ENCODE data around the gene PSPN.

Gene PSPN

GRCh38 chr19:6421075-6422014 is 45.6 kb upstream of the PSPN start:
- H3K4me1 ChIP-seq (ENCODE audit: insufficient read depth, poor library complexity, severe bottlenecking), result peaks cover 5% of the 10 kb centered on the region
- no peak for ATAC-seq (ENCODE audit: low read depth)
- peaks cover 70% of the 10 kb centered on the region for H3K36me3 ChIP-seq (ENCODE audit: low read depth)
- no peak for TF ChIP-seq CTCF (IDR thresholded peaks at IDR 0.05; ENCODE audit: poor library complexity, severe bottlenecking)
- H3K27me3 ChIP-seq (ENCODE audit: insufficient read depth, poor library complexity, severe bottlenecking), result no peaks in the 10 kb centered on the region
- no peak overlapping the region for H3K27ac ChIP-seq (ENCODE audit: poor library complexity, severe bottlenecking)
- DNase-seq (ENCODE audit: low spot score), result no peak
- no peaks in the 10 kb centered on the region for H3K9me3 ChIP-seq (ENCODE audit: severe bottlenecking)
- no peak overlapping the region for H3K4me3 ChIP-seq (ENCODE audit: severe bottlenecking)

GRCh38 chr19:6418562-6418932 is 42.8 kb upstream of the PSPN start:
- Histone ChIP-seq H3K27ac (ENCODE audit: poor library complexity, severe bottlenecking) (no peak overlapping the region), H3K27me3 (ENCODE audit: insufficient read depth, poor library complexity, severe bottlenecking) (no peaks in the 10 kb centered on the region), H3K4me1 (ENCODE audit: insufficient read depth, poor library complexity, severe bottlenecking) (no peaks in the 10 kb centered on the region), H3K9me3 (ENCODE audit: severe bottlenecking) (no peaks in the 10 kb centered on the region), H3K36me3 (ENCODE audit: low read depth) (peaks cover 89% of the 10 kb centered on the region), H3K4me3 (ENCODE audit: severe bottlenecking) (no peak overlapping the region)
- DNase-seq (ENCODE audit: low spot score) (no peak), ATAC-seq (ENCODE audit: low read depth) (no peak)
- TF ChIP-seq CTCF (IDR thresholded peaks at IDR 0.05; ENCODE audit: poor library complexity, severe bottlenecking), result no peak

GRCh38 chr19:6417713-6418561 is 42.2 kb upstream of the PSPN start:
- H3K4me1 ChIP-seq (ENCODE audit: insufficient read depth, poor library complexity, severe bottlenecking), result no peaks in the 10 kb centered on the region
- no peaks in the 10 kb centered on the region for H3K9me3 ChIP-seq (ENCODE audit: severe bottlenecking)
- no peaks in the 10 kb centered on the region for H3K27me3 ChIP-seq (ENCODE audit: insufficient read depth, poor library complexity, severe bottlenecking)
- TF ChIP-seq CTCF (IDR thresholded peaks at IDR 0.05; ENCODE audit: poor library complexity, severe bottlenecking), result peak; percentile 21
- peaks cover 83% of the 10 kb centered on the region for H3K36me3 ChIP-seq (ENCODE audit: low read depth)
- no peak overlapping the region for H3K4me3 ChIP-seq (ENCODE audit: severe bottlenecking)
- no peak overlapping the region for H3K27ac ChIP-seq (ENCODE audit: poor library complexity, severe bottlenecking)
- DNase-seq (ENCODE audit: low spot score), result no peak
- ATAC-seq (ENCODE audit: low read depth), result no peak

- no peak overlapping the region for H3K27ac ChIP-seq (ENCODE audit: poor library complexity, severe bottlenecking)
- no peak for ATAC-seq (ENCODE audit: low read depth)
- no peaks in the 10 kb centered on the region for H3K27me3 ChIP-seq (ENCODE audit: insufficient read depth, poor library complexity, severe bottlenecking)
- DNase-seq (ENCODE audit: low spot score), result no peak
- H3K9me3 ChIP-seq (ENCODE audit: severe bottlenecking), result no peaks in the 10 kb centered on the region
- H3K36me3 ChIP-seq (ENCODE audit: low read depth), result peaks cover 72% of the 10 kb centered on the region
- H3K4me3 ChIP-seq (ENCODE audit: severe bottlenecking), result no peak overlapping the region
- TF ChIP-seq CTCF (IDR thresholded peaks at IDR 0.05; ENCODE audit: poor library complexity, severe bottlenecking), result no peak
- no peaks in the 10 kb centered on the region for H3K4me1 ChIP-seq (ENCODE audit: insufficient read depth, poor library complexity, severe bottlenecking)
Observed at GRCh38 chr19:6416658-6417405, 41.1 kb upstream of the PSPN start.

All from RWPE2 (cell line).